Measurements from ENCODE around the gene ZNF526. TPM values are rescaled to one million over a fixed set of nuclear protein-coding genes. Genes with fewer than 3 reads are reported as not detected.

ZNF526 gene
- total and polyA plus RNA-seq, 8 donors, result 2.4 to 7.5 (median 5.6) TPM

DNA sequence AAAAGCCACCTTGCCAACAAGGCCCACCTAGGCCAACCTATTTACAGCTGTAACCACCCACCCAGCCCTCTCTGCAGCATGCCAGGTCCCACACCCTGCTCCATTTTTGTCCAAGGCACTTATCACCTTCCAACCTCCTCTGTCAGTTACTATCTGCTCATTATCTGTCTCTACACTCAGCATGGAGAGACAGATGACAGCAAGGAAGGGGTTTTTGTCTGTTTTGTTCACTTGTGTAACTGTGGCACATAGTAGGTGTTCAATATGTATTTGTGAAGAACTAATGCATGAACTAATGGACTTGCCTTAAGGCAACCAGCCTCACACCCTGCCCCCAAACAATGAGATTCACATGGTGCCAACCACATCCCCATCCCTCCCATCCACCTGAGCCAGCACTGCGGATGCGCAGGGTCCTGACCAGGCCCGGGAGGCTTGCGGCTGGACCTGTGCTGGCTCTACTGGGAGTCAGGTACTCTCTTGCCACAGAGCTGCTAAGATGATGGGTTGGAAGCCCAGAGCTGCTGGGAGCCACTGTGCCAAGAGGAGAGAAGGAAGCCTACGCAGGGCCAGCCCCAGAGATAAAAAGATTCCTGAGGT, 19.9 kb upstream of the ZNF526 start:
- no peak overlapping the region for H3K4me3 ChIP-seq
- TF ChIP-seq, protein P1, sequence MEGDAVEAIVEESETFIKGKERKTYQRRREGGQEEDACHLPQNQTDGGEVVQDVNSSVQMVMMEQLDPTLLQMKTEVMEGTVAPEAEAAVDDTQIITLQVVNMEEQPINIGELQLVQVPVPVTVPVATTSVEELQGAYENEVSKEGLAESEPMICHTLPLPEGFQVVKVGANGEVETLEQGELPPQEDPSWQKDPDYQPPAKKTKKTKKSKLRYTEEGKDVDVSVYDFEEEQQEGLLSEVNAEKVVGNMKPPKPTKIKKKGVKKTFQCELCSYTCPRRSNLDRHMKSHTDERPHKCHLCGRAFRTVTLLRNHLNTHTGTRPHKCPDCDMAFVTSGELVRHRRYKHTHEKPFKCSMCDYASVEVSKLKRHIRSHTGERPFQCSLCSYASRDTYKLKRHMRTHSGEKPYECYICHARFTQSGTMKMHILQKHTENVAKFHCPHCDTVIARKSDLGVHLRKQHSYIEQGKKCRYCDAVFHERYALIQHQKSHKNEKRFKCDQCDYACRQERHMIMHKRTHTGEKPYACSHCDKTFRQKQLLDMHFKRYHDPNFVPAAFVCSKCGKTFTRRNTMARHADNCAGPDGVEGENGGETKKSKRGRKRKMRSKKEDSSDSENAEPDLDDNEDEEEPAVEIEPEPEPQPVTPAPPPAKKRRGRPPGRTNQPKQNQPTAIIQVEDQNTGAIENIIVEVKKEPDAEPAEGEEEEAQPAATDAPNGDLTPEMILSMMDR (IDR thresholded peaks at IDR 0.05), result no peak
- peaks cover 0 to 34% (median 15%) of the 10 kb centered on the region in 3 donors for H3K36me3 ChIP-seq
- intact Hi-C loops (cut with DNase I), result no loop called here
- 81 to 92% methylated on average over 5 of the region's 5 CpGs for WGBS, 2 donors
- peaks cover 0 to 5% (median 0%) of the 10 kb centered on the region in 3 donors for H3K4me1 ChIP-seq
- H3K9me3 ChIP-seq, result no peaks in the 10 kb centered on the region
- FAIRE-seq, result no peak
- no peak for ATAC-seq
- no peaks in the 10 kb centered on the region for H3K27me3 ChIP-seq
- no peak for DNase-seq
- peak overlapping the region in 1 of 4 donors; percentile 4 for H3K27ac ChIP-seq

GRCh38 chr19:42201489-42202289, 18.4 kb upstream of the ZNF526 start:
- ATAC-seq (peak in 3 of 4 donors; percentile 24 to 75 (median 61)), FAIRE-seq (no peak), DNase-seq (no peak)
- intact Hi-C loops (cut with DNase I), result no loop called here
- H3K9me3 ChIP-seq, result no peaks in the 10 kb centered on the region
- TF ChIP-seq, protein P1 (IDR thresholded peaks at IDR 0.05), result no peak
- H3K4me3 ChIP-seq, result no peak overlapping the region
- no peaks in the 10 kb centered on the region for H3K27me3 ChIP-seq
- H3K27ac ChIP-seq, result peak overlapping the region in 2 of 4 donors; percentile 64 to 73
- 70 to 76% methylated on average over 6 of the region's 6 CpGs for WGBS, 2 donors
- H3K4me1 ChIP-seq, result peaks cover 0 to 5% (median 0%) of the 10 kb centered on the region in 3 donors
- H3K36me3 ChIP-seq, result peaks cover 0 to 44% (median 15%) of the 10 kb centered on the region in 3 donors

GRCh38 chr19:42202290-42202880, 17.7 kb upstream of the ZNF526 start:
- 81 to 87% methylated on average over 5 of the region's 5 CpGs for WGBS, 2 donors
- Histone ChIP-seq H3K4me1 (peaks cover 0 to 5% (median 0%) of the 10 kb centered on the region in 3 donors), H3K9me3 (no peaks in the 10 kb centered on the region), H3K36me3 (peaks cover 0 to 50% (median 18%) of the 10 kb centered on the region in 3 donors), H3K27me3 (no peaks in the 10 kb centered on the region), H3K27ac (peak overlapping the region in 2 of 4 donors; percentile 64 to 73), H3K4me3 (no peak overlapping the region)
- DNase-seq (no peak), ATAC-seq (no peak), FAIRE-seq (no peak)
- intact Hi-C loops (cut with DNase I), result no loop called here
- TF ChIP-seq, protein P1 (IDR thresholded peaks at IDR 0.05), result no peak

DNA sequence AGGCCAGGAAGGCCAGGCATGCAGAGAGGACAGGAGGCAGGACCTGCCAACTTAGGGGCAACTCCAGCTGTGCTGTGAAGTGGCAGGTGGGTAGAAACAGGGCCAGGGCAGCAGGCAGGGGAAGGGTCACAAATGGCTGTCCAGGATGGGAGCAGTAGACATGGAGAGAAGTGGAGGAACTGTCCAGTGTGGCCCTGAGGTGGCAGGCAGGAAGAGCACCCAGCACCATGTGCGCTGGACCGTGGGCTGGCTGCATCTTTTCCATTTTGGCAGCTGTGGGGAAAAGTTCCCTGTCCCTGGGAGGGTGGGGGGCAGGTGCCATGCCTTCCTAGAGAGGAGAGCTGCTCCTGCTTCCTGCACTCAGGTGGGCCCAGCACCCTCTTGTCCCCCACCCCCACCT, 16.4 kb upstream of the ZNF526 start:
- ATAC-seq (no peak), FAIRE-seq (no peak), DNase-seq (no peak)
- Histone ChIP-seq H3K27me3 (no peaks in the 10 kb centered on the region), H3K27ac (no peak overlapping the region), H3K4me1 (peaks cover 0 to 5% (median 0%) of the 10 kb centered on the region in 3 donors), H3K4me3 (no peak overlapping the region), H3K9me3 (no peaks in the 10 kb centered on the region), H3K36me3 (peaks cover 0 to 54% (median 16%) of the 10 kb centered on the region in 3 donors)
- intact Hi-C loops (cut with DNase I), result no loop called here
- TF ChIP-seq, protein P1 (IDR thresholded peaks at IDR 0.05), result no peak
- 92 to 100% methylated on average over 2 of the region's 2 CpGs for WGBS, 2 donors
